ENCODE results near the gene GAL. TPM values are rescaled to one million over a fixed set of nuclear protein-coding genes. Genes with fewer than 3 reads are reported as not detected.
A peak's percentile ranks its signal among the peaks of the same experiment; 100 is the strongest.

GAL gene
- total and polyA plus RNA-seq, 8 donors: 0.38 to 6.3 (median 0.98) TPM

- ATAC-seq (no peak), FAIRE-seq (no peak), DNase-seq (no peak)
- Histone ChIP-seq H3K4me3 (no peak overlapping the region), H3K36me3 (no peaks in the 10 kb centered on the region), H3K27me3 (no peaks in the 10 kb centered on the region), H3K27ac (no peak overlapping the region), H3K4me1 (no peaks in the 10 kb centered on the region), H3K9me3 (no peaks in the 10 kb centered on the region)
- 64 to 73% methylated on average over 7 of the region's 7 CpGs for whole genome bisulfite sequencing, 2 donors
- intact Hi-C loops (cut with DNase I): no loop called here
- TF ChIP-seq CTCF (IDR thresholded peaks at IDR 0.05): no peak
Measured at GRCh38 chr11:68655406-68655805, 28.9 kb upstream of the GAL start.

DNA sequence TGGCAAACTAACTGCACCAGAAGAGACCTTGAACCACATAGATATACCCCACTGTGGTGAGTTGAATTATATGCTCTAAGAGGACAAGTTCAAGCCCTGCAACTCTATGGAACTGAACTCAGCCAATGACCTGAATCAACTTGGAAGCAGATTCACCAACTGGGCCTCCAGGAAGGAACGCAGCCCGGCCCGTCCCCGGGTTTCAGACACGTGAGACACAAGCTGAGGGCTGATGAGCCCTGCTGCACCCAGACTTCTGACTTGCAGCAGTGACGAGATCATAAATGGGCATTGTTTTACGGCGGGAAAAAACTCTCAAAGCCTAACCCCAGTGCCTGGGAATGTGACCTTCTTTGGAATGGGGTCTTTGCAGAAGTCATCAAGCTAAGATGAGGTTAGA is 28.5 kb upstream of the GAL start:
- TF ChIP-seq CTCF (IDR thresholded peaks at IDR 0.05): no peak
- no peak for FAIRE-seq
- no peaks in the 10 kb centered on the region for H3K27me3 ChIP-seq
- intact Hi-C loops (cut with DNase I): no loop called here
- no peak overlapping the region for H3K27ac ChIP-seq
- no peak overlapping the region for H3K4me3 ChIP-seq
- H3K9me3 ChIP-seq: no peaks in the 10 kb centered on the region
- 69 to 80% methylated on average over 8 of the region's 8 CpGs for WGBS, 2 donors
- DNase-seq: no peak
- no peaks in the 10 kb centered on the region for H3K36me3 ChIP-seq
- no peak for ATAC-seq
- no peaks in the 10 kb centered on the region for H3K4me1 ChIP-seq

DNA sequence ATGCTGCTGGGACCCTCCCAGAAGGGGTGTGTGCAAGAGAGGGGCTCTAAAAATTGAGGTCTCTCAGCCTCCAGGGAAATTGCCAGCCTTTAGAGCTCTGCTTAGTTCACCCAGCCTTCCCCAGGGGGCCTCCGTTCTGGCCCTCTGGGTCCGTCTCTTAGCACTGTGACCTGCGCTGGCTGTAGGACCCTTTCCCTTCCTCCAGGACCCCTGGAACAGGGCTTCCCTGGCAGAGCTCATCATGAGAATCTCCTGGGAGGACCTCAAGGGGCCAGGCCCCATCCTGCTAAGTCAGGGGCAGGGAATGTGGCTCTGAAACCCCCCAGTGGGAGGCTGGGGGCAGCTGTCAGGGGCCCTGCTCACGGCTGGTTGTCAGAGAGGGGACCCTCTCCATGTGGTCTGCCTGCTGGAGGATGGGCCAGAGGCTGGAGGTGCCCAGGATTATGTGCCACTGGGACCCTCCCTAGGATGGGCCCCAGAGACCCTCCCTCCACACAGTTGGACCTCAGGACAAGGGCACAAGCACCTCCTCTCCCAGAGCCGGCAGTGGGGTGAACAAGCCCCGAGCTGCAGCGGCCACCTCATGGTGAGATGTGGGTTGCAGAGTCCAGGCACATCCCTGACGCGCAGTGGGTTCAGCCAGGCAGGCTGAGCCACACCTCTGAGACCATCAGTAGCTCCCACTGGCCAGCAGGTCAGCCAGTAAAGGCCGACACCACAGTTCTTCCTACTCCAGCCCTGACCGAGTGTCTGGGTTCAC is 27.1 kb upstream of the GAL start:
- WGBS, 2 donors: 77 to 87% methylated on average over 11 of the region's 11 CpGs
- DNase-seq: no peak
- Histone ChIP-seq H3K4me3 (no peak overlapping the region), H3K27me3 (no peaks in the 10 kb centered on the region), H3K27ac (no peak overlapping the region), H3K36me3 (no peaks in the 10 kb centered on the region), H3K9me3 (no peaks in the 10 kb centered on the region), H3K4me1 (no peaks in the 10 kb centered on the region)
- no peak for TF ChIP-seq CTCF (IDR thresholded peaks at IDR 0.05)
- no peak for ATAC-seq
- no peak for FAIRE-seq
- intact Hi-C loops (cut with DNase I): no loop called here

DNA sequence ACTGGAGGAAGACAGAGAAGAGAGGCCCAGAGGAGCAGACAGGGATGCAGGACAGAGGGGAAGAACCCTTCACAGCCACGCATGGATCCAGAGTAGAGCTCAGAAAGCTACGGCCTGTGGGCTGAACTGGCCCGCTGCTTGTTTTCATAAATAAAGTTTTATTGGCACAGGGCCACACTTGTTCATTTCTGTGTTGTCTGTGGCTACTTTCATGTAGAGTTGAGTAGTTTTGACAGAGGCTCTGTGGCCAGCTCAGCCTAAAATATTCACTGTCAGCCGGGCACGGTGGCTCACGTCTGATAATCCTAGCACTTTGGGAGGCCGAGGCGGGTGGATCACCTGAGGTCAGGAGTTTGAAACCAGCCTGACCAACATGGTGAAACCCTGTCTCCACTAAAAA is 26.2 kb upstream of the GAL start:
- no peak for DNase-seq
- no peaks in the 10 kb centered on the region for H3K9me3 ChIP-seq
- H3K4me3 ChIP-seq: no peak overlapping the region
- H3K27me3 ChIP-seq: no peaks in the 10 kb centered on the region
- no peak for FAIRE-seq
- no peaks in the 10 kb centered on the region for H3K4me1 ChIP-seq
- intact Hi-C loops (cut with DNase I): no loop called here
- H3K27ac ChIP-seq: no peak overlapping the region
- no peaks in the 10 kb centered on the region for H3K36me3 ChIP-seq
- 91 to 96% methylated on average over 8 of the region's 8 CpGs for WGBS, 2 donors
- ATAC-seq: no peak
- no peak for TF ChIP-seq CTCF (IDR thresholded peaks at IDR 0.05)

DNA sequence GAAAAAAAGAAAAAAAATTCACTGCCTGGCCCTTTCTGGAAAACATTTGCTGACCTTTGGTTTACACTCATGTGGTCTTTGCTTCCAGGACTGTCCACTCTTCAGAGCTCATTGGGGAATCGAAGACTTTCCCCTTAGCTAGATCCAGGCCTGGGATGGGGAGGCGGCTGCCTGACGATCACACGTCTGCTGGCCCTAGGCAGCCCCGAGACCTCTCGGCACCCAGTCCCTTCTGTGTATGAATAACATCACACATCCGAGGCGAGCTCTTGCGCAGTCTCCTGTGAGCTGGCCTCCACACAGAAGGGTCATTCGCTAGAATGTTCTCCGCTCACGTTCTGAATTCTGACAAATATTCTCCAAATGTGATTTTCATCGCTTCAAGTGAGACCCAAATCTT is 25.7 kb upstream of the GAL start:
- 76 to 81% methylated on average over 13 of the region's 13 CpGs for WGBS, 2 donors
- Histone ChIP-seq H3K36me3 (no peaks in the 10 kb centered on the region), H3K27me3 (no peaks in the 10 kb centered on the region), H3K27ac (no peak overlapping the region), H3K4me3 (no peak overlapping the region), H3K9me3 (no peaks in the 10 kb centered on the region), H3K4me1 (no peaks in the 10 kb centered on the region)
- intact Hi-C loops (cut with DNase I): no loop called here
- no peak for DNase-seq
- FAIRE-seq: no peak
- no peak for TF ChIP-seq CTCF (IDR thresholded peaks at IDR 0.05)
- ATAC-seq: peak in 2 of 4 donors; percentile 46 to 47

Measured in pancreas (tissue), 10 donors.